ENCODE results near the gene ANG. TPM values are rescaled to one million over a fixed set of nuclear protein-coding genes. Genes with fewer than 3 reads are reported as not detected.
"Not testable (repeated sequence)": the region's sequence is repeated elsewhere in the genome, so short reads cannot be mapped to it uniquely, and the experiment has no call there.

ANG gene
- total RNA-seq, 2 donors from 2014 or later, result 0.40 TPM; not detected in 1

DNA sequence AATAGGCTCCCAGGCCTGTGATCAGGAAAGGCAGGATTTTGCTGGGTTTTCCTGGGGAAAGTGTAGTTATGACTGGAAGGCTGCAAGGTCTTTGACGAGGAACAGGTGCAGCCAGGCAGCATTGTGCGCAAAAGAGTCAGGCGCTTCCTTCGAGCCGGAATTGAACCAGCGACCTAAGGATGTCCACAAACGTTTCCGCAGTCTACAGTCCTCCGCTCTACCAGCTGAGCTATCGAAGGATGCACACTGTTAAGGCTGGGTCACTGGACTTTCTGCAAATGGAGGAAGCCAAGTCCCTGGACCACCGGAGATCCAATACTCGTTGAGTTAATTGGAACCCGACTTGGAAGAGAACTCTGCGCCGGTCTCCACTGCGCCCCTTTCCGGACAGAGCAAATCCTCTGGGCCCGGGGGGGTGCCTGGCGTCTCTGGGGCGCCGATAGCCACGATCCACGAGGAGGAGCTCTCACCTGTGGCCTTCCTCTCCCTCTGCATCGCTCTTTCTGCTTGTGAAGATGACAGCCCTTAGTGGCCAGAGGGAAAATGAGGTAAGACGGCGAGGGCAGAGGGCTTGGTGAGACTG is 28.7 kb upstream of the ANG start:
- no peaks in the 10 kb centered on the region for H3K9me3 ChIP-seq (ENCODE audit: control insufficient read depth, low read length, poor library complexity, severe bottlenecking)
- peaks cover 30% of the 10 kb centered on the region for H3K4me1 Mint-ChIP-seq
- no peak for DNase-seq
- no peak overlapping the region for H3K4me3 Mint-ChIP-seq
- peaks cover 32% of the 10 kb centered on the region for H3K27me3 Mint-ChIP-seq
- ATAC-seq, result no peak
- no peaks in the 10 kb centered on the region for H3K36me3 Mint-ChIP-seq (ENCODE audit: low read depth)
- no peak overlapping the region for H3K27ac Mint-ChIP-seq

DNA sequence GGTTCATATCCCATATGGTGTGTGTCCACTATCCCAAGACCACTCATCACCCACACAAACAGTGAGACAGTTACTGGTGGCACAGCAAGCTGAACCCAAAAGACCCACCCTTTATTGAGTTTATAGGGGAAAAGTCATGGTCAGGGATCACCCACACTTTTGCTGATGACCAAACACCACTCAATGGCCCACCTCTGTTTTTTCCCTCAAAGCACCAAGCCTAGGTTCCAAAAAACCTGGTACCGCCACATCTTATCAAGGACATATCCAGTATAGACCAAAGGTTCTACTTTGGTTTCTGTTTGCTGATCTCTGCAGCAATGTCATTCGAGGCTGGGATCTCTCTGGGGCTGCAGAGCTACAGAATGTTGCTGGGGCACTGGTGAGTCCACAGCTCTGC is 27.4 kb upstream of the ANG start:
- ATAC-seq (no peak), DNase-seq (no peak)
- no peaks in the 10 kb centered on the region for H3K9me3 ChIP-seq (ENCODE audit: control insufficient read depth, low read length, poor library complexity, severe bottlenecking)
- no peak overlapping the region for H3K4me3 Mint-ChIP-seq
- peaks cover 20% of the 10 kb centered on the region for H3K27me3 Mint-ChIP-seq
- H3K27ac Mint-ChIP-seq, result no peak overlapping the region
- H3K4me1 Mint-ChIP-seq, result peaks cover 31% of the 10 kb centered on the region
- H3K36me3 Mint-ChIP-seq (ENCODE audit: low read depth), result no peaks in the 10 kb centered on the region

DNA sequence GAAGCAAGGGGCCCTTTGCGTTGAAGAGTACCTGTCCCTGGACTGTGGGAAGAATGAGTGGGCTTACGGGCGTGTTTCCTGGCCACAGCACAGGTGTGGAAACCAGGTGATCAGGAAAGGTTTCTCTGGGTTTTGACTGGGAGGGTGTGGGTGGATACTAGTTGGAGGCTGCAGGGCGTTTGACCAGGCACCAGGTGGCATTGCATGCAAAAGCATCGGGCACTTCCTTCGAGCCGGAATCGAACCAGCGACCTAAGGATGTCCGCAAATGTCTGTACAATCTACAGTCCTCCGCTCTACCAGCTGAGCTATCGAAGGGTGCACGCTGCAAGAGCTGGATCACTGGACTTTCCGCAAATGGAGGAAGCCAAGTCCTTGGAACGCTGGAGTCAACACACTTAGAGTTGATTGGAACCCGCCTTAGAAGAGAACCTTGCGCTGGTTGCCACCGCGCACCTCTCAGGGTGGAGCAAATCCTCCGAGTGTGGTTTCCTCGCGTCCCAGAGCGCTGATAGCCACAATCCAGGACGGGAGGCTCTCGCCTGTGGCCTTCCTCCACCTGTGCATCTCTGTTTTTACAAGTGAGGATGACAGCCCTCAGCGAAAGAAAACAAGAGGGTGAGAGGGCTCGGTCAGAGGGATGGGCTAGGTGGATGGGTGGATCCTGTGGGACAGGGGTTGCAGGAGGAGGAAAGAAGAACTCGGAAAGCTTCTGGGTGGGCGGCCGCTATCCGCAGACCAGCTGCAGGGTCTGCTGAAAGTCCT is 25.4 kb upstream of the ANG start:
- Mint-ChIP-seq H3K4me3 (peak overlapping the region; percentile 84), H3K36me3 (ENCODE audit: low read depth) (no peaks in the 10 kb centered on the region), H3K27me3 (peaks cover 5% of the 10 kb centered on the region), H3K4me1 (peaks cover 23% of the 10 kb centered on the region), H3K27ac (peak overlapping the region; percentile 81)
- ATAC-seq, result peak; percentile 92
- no peaks in the 10 kb centered on the region for H3K9me3 ChIP-seq (ENCODE audit: control insufficient read depth, low read length, poor library complexity, severe bottlenecking)
- DNase-seq, result peak; percentile 47 to 67 (median 60)

DNA sequence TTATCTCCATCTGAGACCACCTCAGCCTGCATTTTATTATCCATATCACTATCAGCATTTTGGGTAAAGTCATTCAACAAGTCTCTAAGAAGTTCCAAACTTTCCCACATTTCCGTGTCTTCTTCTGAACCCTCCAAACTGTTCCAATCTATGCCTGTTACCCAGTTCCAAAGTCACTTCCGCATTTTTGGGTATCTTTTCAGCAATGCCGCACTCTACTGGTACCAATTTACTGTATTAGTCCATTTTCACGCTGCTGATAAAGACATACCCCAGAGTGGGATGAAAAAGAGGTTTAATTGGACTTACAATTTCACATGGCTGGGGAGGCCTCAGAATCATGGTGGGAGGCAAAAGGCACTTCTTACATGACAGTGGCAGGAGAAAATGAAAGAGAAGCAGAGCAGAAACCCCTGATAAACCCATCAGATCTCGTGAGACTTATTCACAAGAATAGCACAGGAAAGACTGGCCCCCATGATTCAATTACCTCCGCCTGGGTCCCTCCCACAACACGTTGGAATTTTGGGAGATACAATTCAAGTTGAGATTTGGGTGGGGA is 22.1 kb upstream of the ANG start:
- H3K4me3 Mint-ChIP-seq, H3K27ac Mint-ChIP-seq: not testable (repeated sequence)

DNA sequence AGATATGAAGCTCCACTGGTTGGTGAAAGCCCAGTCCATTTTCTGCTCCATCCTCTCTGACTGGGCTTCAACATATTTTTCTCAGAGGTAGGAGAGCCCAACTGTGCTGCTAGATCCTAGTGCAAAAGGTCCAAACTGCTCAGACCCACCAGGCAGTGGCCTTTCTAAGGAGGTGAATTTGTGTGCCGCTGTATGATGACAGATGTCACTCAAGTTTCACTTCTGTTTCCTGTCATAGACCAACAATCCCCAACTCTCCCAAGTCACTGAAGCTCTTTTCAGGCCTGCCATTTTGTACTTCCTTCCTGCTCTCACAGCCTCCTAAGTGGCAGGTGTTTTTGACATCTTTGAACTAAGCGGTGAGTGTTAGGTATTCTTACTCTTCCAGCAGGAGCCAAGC is 20.6 kb upstream of the ANG start:
- Mint-ChIP-seq H3K4me3 (no peak overlapping the region), H3K36me3 (ENCODE audit: low read depth) (no peaks in the 10 kb centered on the region), H3K27ac (peak overlapping the region; percentile 2), H3K4me1 (peaks cover 22% of the 10 kb centered on the region), H3K27me3 (no peaks in the 10 kb centered on the region)
- DNase-seq (no peak), ATAC-seq (peak; percentile 43)
- no peaks in the 10 kb centered on the region for H3K9me3 ChIP-seq (ENCODE audit: control insufficient read depth, low read length, poor library complexity, severe bottlenecking)

More for the DNA sequence above, 22.1 kb upstream of the ANG start:
- not testable (repeated sequence) for DNase-seq; H3K27me3 Mint-ChIP-seq; H3K36me3 Mint-ChIP-seq (ENCODE audit: low read depth); ATAC-seq; H3K9me3 ChIP-seq (ENCODE audit: control insufficient read depth, low read length, poor library complexity, severe bottlenecking)
- peaks cover 27% of the 10 kb centered on the region for H3K4me1 Mint-ChIP-seq

DNA sequence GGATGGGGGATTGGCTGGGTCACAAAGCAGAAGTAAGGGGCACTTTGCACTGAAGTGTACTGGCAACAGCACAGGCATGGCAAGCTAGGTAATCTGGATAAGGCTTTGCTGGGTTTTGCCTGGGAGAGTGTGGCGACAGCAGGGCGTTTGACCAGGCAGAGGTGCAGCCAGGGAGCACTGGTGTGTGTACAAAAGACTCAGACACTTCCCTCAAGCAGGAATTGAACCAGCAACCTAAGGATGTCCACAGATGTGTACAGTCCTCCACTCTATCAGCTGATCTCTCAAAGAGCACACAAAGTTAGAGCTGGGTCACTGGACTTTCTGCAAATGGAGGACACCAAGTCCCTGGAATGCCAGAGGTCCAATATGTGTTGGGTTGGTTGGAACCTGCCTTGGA is 19.6 kb upstream of the ANG start:
- H3K36me3 Mint-ChIP-seq (ENCODE audit: low read depth), result no peaks in the 10 kb centered on the region

DNA sequence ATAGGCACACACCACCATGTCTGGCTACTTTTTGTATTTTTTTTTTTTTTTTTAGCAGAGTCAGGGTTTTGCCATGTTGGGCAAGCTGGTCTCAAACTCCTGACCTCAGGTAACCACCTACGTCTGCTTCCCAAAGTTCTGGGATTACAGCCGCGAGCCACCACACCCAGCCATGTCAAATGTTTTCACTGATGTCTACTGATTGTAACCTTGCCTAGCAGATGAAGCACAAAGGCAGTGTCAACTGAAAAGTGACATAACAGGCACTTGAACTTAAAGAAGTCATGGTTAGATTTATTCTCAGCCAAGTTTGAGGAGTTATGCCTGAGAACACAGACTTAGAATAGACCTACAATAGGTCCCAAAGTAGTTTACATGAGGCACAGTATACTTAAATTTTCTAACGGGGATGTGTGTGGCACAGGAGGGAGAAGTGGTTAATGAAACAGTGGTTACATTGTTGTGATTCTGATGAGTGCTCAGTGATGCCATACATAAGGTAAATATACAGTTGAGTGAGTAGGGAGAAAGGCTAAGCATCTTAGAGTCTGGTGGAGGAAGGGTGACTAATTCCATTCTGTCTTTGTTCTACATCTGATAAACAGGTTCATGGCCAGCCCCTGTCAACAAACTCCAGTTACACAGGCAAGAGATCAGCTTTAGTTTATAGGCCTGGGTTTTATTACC is 16.8 kb upstream of the ANG start:
- H3K4me1 Mint-ChIP-seq, result peaks cover 10% of the 10 kb centered on the region
- no peak overlapping the region for H3K4me3 Mint-ChIP-seq
- no peaks in the 10 kb centered on the region for H3K36me3 Mint-ChIP-seq (ENCODE audit: low read depth)
- H3K9me3 ChIP-seq (ENCODE audit: control insufficient read depth, low read length, poor library complexity, severe bottlenecking), result no peaks in the 10 kb centered on the region
- no peak overlapping the region for H3K27ac Mint-ChIP-seq
- ATAC-seq (no peak), DNase-seq (no peak)
- H3K27me3 Mint-ChIP-seq, result no peaks in the 10 kb centered on the region

More for the DNA sequence above, 19.6 kb upstream of the ANG start:
- no peaks in the 10 kb centered on the region for H3K9me3 ChIP-seq (ENCODE audit: control insufficient read depth, low read length, poor library complexity, severe bottlenecking)
- Mint-ChIP-seq H3K4me1 (peaks cover 15% of the 10 kb centered on the region), H3K27me3 (no peaks in the 10 kb centered on the region), H3K4me3 (no peak overlapping the region), H3K27ac (no peak overlapping the region)
- DNase-seq (no peak), ATAC-seq (no peak)

DNA sequence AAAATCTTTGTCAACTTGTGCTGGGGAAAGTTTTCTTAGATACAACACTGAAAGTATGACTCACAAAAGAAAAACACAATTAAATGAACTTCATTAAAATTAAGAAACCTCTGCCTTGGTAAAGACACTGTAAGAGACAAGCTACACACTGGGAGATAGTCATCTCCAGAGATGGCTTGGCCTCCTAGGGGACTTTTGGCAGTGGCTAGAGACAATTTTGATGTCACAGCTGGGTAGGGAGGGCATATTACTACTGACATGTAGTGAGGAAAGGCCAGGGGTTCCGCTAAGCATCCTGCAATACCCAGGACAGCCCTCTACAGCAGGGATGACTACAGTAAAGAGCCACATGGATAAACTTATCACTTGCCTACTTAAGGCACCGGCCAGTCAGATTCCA is 12.9 kb upstream of the ANG start:
- ATAC-seq, result no peak
- no peak for DNase-seq
- H3K4me1 Mint-ChIP-seq, result peaks cover 9% of the 10 kb centered on the region
- H3K27me3 Mint-ChIP-seq, result no peaks in the 10 kb centered on the region
- no peak overlapping the region for H3K4me3 Mint-ChIP-seq
- H3K9me3 ChIP-seq (ENCODE audit: control insufficient read depth, low read length, poor library complexity, severe bottlenecking), result no peaks in the 10 kb centered on the region
- H3K36me3 Mint-ChIP-seq (ENCODE audit: low read depth), result no peaks in the 10 kb centered on the region
- H3K27ac Mint-ChIP-seq, result no peak overlapping the region

DNA sequence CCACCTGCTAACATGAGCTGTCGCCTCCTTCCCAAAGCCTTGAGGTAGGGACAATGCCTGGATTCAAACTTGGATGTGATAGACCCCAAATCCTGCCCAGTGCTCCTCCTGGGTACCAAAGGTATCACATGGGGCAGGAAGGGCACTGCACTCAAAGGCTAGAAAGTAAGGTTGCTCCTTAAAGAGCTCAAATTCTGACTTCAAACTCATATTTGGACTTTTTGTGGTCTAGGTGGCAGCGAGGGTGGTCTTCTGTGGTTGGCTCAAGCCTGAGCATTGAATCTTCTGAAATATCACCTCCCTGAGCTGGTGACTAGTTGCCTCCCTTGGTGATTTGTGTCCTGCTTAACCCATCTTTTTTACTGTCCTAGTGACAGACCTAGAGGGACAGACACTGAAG is 12.5 kb upstream of the ANG start:
- Mint-ChIP-seq H3K4me3 (no peak overlapping the region), H3K36me3 (ENCODE audit: low read depth) (no peaks in the 10 kb centered on the region), H3K27ac (no peak overlapping the region), H3K27me3 (no peaks in the 10 kb centered on the region), H3K4me1 (peaks cover 13% of the 10 kb centered on the region)
- DNase-seq (no peak), ATAC-seq (no peak)
- H3K9me3 ChIP-seq (ENCODE audit: control insufficient read depth, low read length, poor library complexity, severe bottlenecking), result no peaks in the 10 kb centered on the region

DNA sequence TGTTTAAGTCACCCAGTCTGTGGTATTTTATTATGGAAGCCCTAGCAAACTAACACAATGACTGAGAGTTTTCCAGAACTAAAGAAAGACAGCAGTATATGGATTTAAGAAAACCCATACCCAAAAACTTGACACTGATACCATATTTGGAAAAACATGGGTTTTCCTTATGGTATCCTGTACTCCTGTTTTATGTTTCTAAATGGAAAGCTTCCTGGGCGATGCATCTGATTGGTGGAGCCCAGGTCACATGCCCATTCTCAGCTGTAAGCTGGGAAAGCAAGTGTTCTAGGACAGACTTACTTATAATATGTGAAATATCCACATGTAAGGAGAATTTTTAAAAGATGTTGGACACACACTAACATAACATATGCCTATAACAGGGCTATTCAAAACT is 8.7 kb upstream of the ANG start:
- Mint-ChIP-seq H3K36me3 (ENCODE audit: low read depth) (no peaks in the 10 kb centered on the region), H3K27me3 (no peaks in the 10 kb centered on the region)
- no peak for ATAC-seq

DNA sequence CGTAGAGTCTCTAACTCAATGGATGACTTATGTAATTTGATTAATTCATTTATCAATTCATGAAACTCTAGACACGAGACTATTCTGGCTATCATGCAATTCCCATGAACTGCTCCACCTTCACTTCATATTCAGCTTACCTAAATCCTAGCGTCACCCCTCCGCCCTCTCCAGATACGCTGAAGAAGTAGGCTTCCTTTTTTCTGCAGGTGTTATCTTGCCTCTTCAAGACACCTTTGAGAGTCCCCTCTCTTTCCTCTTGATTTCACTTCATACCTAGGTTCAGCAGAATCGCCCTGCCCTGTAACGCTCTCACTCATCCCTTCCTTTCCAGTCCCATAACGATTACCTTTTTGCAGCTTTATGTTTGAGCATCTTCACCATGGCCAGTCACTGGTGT is 8.2 kb upstream of the ANG start:
- Mint-ChIP-seq H3K36me3 (ENCODE audit: low read depth) (no peaks in the 10 kb centered on the region), H3K27me3 (no peaks in the 10 kb centered on the region), H3K4me3 (no peak overlapping the region), H3K27ac (no peak overlapping the region), H3K4me1 (peaks cover 22% of the 10 kb centered on the region)
- no peak for DNase-seq
- no peak for ATAC-seq
- H3K9me3 ChIP-seq (ENCODE audit: control insufficient read depth, low read length, poor library complexity, severe bottlenecking), result no peaks in the 10 kb centered on the region

More for the DNA sequence above, 8.7 kb upstream of the ANG start:
- DNase-seq, result no peak
- Mint-ChIP-seq H3K27ac (no peak overlapping the region), H3K4me1 (peaks cover 19% of the 10 kb centered on the region), H3K4me3 (no peak overlapping the region)
- no peaks in the 10 kb centered on the region for H3K9me3 ChIP-seq (ENCODE audit: control insufficient read depth, low read length, poor library complexity, severe bottlenecking)

DNA sequence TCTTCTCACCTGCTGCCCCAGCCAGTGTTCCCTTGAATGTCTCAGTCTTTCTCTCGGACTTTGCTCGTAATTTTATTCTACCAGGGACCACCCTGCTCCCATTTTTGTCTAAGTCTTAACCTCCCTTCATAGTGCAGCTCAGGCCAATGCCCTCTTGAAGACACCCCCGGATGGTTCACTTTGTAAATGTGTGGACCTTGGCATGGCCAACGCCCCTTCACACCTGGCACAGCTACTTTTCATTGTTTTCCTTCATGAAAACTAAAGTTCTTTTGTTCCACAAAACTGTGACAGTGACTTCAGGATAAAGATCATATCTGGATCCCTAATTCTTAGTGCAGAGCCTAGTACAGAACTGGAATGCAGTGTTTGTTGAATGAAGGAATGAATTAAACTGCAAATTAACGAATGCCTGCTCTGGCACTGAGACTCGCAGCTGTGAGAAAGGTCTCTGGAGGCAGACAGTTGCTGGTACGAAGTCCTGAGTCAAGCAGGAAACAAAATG is 7.7 kb upstream of the ANG start:
- Mint-ChIP-seq H3K4me1 (peaks cover 23% of the 10 kb centered on the region), H3K27me3 (no peaks in the 10 kb centered on the region), H3K36me3 (ENCODE audit: low read depth) (no peaks in the 10 kb centered on the region), H3K27ac (no peak overlapping the region), H3K4me3 (no peak overlapping the region)
- DNase-seq (peak in 1 of 3 donors; percentile 17), ATAC-seq (peak; percentile 29)
- H3K9me3 ChIP-seq (ENCODE audit: control insufficient read depth, low read length, poor library complexity, severe bottlenecking), result no peaks in the 10 kb centered on the region

All from T-helper 17 cell (primary cell).